OCI-LY7 (cell line): Measurements from ENCODE around the gene SH3YL1. TPM values are rescaled to one million over a fixed set of nuclear protein-coding genes. Genes with fewer than 3 reads are reported as not detected.

Source experiments
- BruUV-seq: library from RNA; stranded (reverse); fragments of 400-500 nt; replicated peaks from 2 replicates; lab custom pipeline; 2021; lab: Mats Ljungman, UMichigan
- CTCF ChIA-PET: fragments of 300-600 bp; sonication (Branson Sonifier 250); formaldehyde crosslinking; loops from one replicate; lab custom pipeline; 2022; ENCODE audit warnings: antibody characterized with exemption; ENCODE audit not compliant: unreplicated experiment; lab: Charles Lee
- POLR2A ChIA-PET: fragments of 300-600 bp; sonication (Branson Sonifier 250); formaldehyde crosslinking; loops from one replicate; lab custom pipeline; 2022; ENCODE audit warnings: antibody characterized with exemption; lab: Charles Lee
- DNase-seq: peaks from one replicate; pipeline ENCODE4 v3.0.0-alpha.2; 2015; ENCODE audit warnings: low spot score
- H2AFZ ChIP-seq: fragments of 200-600 bp; sonication (generic), shearing (Covaris generic); 2 replicates; pipeline ENCODE4 v1.6.1; 2014; ENCODE audit warnings: mild to moderate bottlenecking, antibody characterized with exemption, low read length, moderate library complexity
- H3K27ac ChIP-seq: fragments of 200-600 bp; sonication (generic); 2 replicates; pipeline ENCODE4 v1.5.1; 2014; ENCODE audit warnings: mixed run types, low read depth, mild to moderate bottlenecking, moderate library complexity, low read length, inconsistent platforms; ENCODE audit not compliant: poor library complexity, severe bottlenecking
- H3K36me3 ChIP-seq: fragments of 200-600 bp; sonication (generic); 2 replicates; pipeline ENCODE4 v1.6.1; 2014; ENCODE audit warnings: mild to moderate bottlenecking, antibody characterized with exemption, low read length, moderate library complexity, mixed read lengths; ENCODE audit not compliant: insufficient read depth
- H3K4me1 ChIP-seq: fragments of 200-600 bp; sonication (generic); 2 replicates; pipeline ENCODE4 v1.5.1; 2014; ENCODE audit warnings: mild to moderate bottlenecking, low read length; ENCODE audit not compliant: insufficient read depth, poor library complexity, severe bottlenecking
- H3K4me2 ChIP-seq: fragments of 200-600 bp; sonication (generic); 2 replicates; pipeline ENCODE4 v1.6.1; 2014; ENCODE audit warnings: mild to moderate bottlenecking, low read length
- H3K4me3 ChIP-seq: fragments of 200-600 bp; sonication (generic); 2 replicates; pipeline ENCODE4 v1.5.1; 2014; ENCODE audit warnings: mild to moderate bottlenecking, low read depth, low read length; ENCODE audit not compliant: poor library complexity, severe bottlenecking
- H3K79me2 ChIP-seq: fragments of 200-600 bp; sonication (generic); 2 replicates; pipeline ENCODE4 v1.6.1; 2016; ENCODE audit warnings: low read depth, mild to moderate bottlenecking, low read length, moderate library complexity, mixed read lengths; ENCODE audit not compliant: insufficient read depth
- H3K9me2 ChIP-seq: fragments of 200-600 bp; sonication (generic); 2 replicates; pipeline ENCODE4 v1.6.1; 2016; ENCODE audit warnings: mild to moderate bottlenecking, low read length, mixed read lengths; ENCODE audit not compliant: insufficient read depth
- H3K9me3 ChIP-seq: fragments of 200-600 bp; sonication (generic); 2 replicates; pipeline ENCODE4 v1.6.1; 2014; ENCODE audit warnings: mild to moderate bottlenecking, mixed run types, low read length, mixed read lengths
- H4K20me1 ChIP-seq: fragments of 200-600 bp; sonication (generic); 2 replicates; pipeline ENCODE4 v1.6.1; 2014; ENCODE audit warnings: mild to moderate bottlenecking, antibody characterized with exemption, low read length, moderate library complexity, mixed read lengths; ENCODE audit not compliant: insufficient read depth
- CTCF ChIP-seq: fragments of 200-600 bp; sonication (generic); conservative IDR thresholded peaks from 2 replicates; pipeline ENCODE4 v1.5.1; 2014; ENCODE audit warnings: mild to moderate bottlenecking, antibody characterized with exemption, low read length, moderate library complexity, mixed read lengths
- EZH2phosphoT487 ChIP-seq: fragments of 200-600 bp; sonication (generic); IDR thresholded peaks from 2 replicates; pipeline ENCODE4 v1.6.1; 2018; ENCODE audit warnings: low read depth, borderline replicate concordance, mild to moderate bottlenecking, mixed run types, antibody characterized with exemption, low read length, moderate library complexity, mixed read lengths
- intact Hi-C: fragments of 100-400 bp; cut with micrococcal nuclease; formaldehyde crosslinking; loops from one replicate; pipeline ENCODE4 v1.10.0; 2022; ENCODE audit not compliant: unreplicated experiment
- total RNA-seq, 2 experiments: library from RNA; depleted of rRNA in 1 of 2; stranded (reverse); fragments of >200 nt in 1 of 2; shearing (Covaris generic) in 1 of 2; gene quantifications; 2 replicates each; pipeline ENCODE4 v1.2.3, GENCODE V29; 2014 to 2022

The SH3YL1 gene
- total RNA-seq, 2 experiments from 2014 or later = 21.3 to 30.9 TPM

- Histone ChIP-seq H3K9me2 (no peaks in the 10 kb centered on the region), H3K27ac (no peak overlapping the region), H3K4me3 (no peak overlapping the region), H4K20me1 (no peaks in the 10 kb centered on the region), H3K4me1 (no peaks in the 10 kb centered on the region), H3K36me3 (peaks cover 36% of the 10 kb centered on the region), H2AFZ (no peak overlapping the region), H3K9me3 (no peaks in the 10 kb centered on the region), H3K79me2 (no peaks in the 10 kb centered on the region), H3K4me2 (no peak overlapping the region)
- POLR2A ChIA-PET = interaction anchor here (1.6 kb wide), 1 partner anchor 9 kb away, joined by 4 read pairs; no protein-coding TSS in a partner anchor
- CTCF ChIA-PET = no interaction called here
- no TSS peak for BruUV-seq
- intact Hi-C loops = no loop called here
- no peak for DNase-seq
- no peak for TF ChIP-seq CTCF
- TF ChIP-seq EZH2phosphoT487 = no peak
Observed at GRCh38 chr2:284896-285492, 21.2 kb upstream of the SH3YL1 start.

- H3K4me1 ChIP-seq = no peaks in the 10 kb centered on the region
- no peaks in the 10 kb centered on the region for H3K9me2 ChIP-seq
- H2AFZ ChIP-seq = no peak overlapping the region
- no peak overlapping the region for H3K4me2 ChIP-seq
- H3K9me3 ChIP-seq = no peaks in the 10 kb centered on the region
- CTCF ChIA-PET = no interaction called here
- no peaks in the 10 kb centered on the region for H4K20me1 ChIP-seq
- POLR2A ChIA-PET = no interaction called here
- intact Hi-C loops = no loop called here
- no peak overlapping the region for H3K4me3 ChIP-seq
- TF ChIP-seq CTCF (no peak), EZH2phosphoT487 (no peak)
- no peaks in the 10 kb centered on the region for H3K79me2 ChIP-seq
- no peak for DNase-seq
- no peak overlapping the region for H3K27ac ChIP-seq
- H3K36me3 ChIP-seq = peaks cover 44% of the 10 kb centered on the region
- BruUV-seq = no TSS peak
Observed at GRCh38 chr2:283996-284794, 20.4 kb upstream of the SH3YL1 start.
